Measurements from ENCODE around the gene CCDC170. TPM values are rescaled to one million over a fixed set of nuclear protein-coding genes. Genes with fewer than 3 reads are reported as not detected.

Gene CCDC170
- total RNA-seq, 3 donors from 2014 or later (not counting 1 experiment from before 2014, with no cell fraction given), result 0.20 to 0.96 (median 0.25) TPM

DNA sequence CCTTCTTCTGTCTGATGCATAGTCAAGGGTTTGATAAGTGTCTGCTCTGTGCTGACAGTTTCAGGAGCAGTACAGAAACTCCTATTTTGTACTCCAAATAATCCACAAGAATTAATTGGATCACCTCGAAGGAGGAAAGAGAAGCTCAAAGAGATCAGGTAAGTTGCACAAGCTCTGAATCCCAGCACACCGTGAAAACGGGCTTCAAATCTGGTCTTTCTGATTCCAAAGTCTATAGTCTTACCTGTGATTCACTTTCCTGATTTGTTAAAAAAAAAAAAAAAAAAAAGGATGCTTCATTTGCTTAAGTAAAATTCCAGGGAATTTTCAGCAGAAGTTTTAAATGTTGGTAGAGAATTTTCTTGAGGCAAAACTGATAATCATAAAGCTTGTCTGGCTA lies 157.8 kb downstream of the CCDC170 start:
- intact Hi-C loops (cut with micrococcal nuclease), result no loop called here
- 89% methylated on average over 3 of the region's 3 CpGs for WGBS (ENCODE audit: insufficient coverage)
- peaks cover 3 to 7% of the 10 kb centered on the region in 2 donors for H3K27me3 Mint-ChIP-seq (ENCODE audit: low read depth in 2 of 2)
- H3K36me3 Mint-ChIP-seq, result peaks cover 9% of the 10 kb centered on the region
- ATAC-seq (no peak), DNase-seq (no peak)
- peaks cover 7 to 8% of the 10 kb centered on the region in 2 donors for H3K9me3 Mint-ChIP-seq
- TF ChIP-seq, protein P1, sequence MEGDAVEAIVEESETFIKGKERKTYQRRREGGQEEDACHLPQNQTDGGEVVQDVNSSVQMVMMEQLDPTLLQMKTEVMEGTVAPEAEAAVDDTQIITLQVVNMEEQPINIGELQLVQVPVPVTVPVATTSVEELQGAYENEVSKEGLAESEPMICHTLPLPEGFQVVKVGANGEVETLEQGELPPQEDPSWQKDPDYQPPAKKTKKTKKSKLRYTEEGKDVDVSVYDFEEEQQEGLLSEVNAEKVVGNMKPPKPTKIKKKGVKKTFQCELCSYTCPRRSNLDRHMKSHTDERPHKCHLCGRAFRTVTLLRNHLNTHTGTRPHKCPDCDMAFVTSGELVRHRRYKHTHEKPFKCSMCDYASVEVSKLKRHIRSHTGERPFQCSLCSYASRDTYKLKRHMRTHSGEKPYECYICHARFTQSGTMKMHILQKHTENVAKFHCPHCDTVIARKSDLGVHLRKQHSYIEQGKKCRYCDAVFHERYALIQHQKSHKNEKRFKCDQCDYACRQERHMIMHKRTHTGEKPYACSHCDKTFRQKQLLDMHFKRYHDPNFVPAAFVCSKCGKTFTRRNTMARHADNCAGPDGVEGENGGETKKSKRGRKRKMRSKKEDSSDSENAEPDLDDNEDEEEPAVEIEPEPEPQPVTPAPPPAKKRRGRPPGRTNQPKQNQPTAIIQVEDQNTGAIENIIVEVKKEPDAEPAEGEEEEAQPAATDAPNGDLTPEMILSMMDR (IDR thresholded peaks at IDR 0.05), result no peak
- Histone ChIP-seq H3K27me3 (ENCODE audit: control insufficient read depth, insufficient read depth, low read length) (no peaks in the 10 kb centered on the region), H3K9me3 (ENCODE audit: control insufficient read depth, insufficient read depth, low read length) (peaks cover 3% of the 10 kb centered on the region), H3K27ac (ENCODE audit: low read length) (no peak overlapping the region), H3K4me3 (ENCODE audit: low read length) (no peak overlapping the region), H3K36me3 (ENCODE audit: control insufficient read depth, insufficient read depth, low read length) (no peaks in the 10 kb centered on the region), H3K4me1 (ENCODE audit: control insufficient read depth, insufficient read depth, low read length) (no peaks in the 10 kb centered on the region)
- no peak overlapping the region for H3K27ac Mint-ChIP-seq
- no peaks in the 10 kb centered on the region for H3K4me1 Mint-ChIP-seq
- H3K4me3 Mint-ChIP-seq, result no peak overlapping the region

DNA sequence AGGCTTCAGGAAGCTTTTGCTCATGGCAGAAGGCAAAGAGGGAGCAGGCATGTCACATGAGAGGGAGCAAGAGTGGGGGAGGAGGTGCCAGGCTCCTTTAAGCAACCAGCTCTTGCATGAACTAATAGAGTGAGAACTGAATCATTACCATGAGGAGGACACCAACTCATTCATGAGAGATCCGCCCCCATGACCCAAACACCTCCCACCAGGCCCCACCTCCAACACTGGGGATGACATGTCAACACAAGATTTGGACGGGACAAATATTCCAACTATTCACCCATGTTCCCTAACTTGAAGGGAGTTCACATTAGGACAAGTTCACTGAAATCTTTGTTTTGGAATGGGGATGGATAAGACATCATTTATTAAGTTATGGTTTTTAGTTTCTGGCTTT lies 158.5 kb downstream of the CCDC170 start:
- no peak overlapping the region for H3K4me3 ChIP-seq (ENCODE audit: low read length)
- intact Hi-C loops (cut with micrococcal nuclease), result no loop called here
- WGBS (ENCODE audit: insufficient coverage), result 83% methylated on average over 2 of the region's 2 CpGs
- no peak overlapping the region for H3K4me3 Mint-ChIP-seq
- peaks cover 3% of the 10 kb centered on the region for H3K9me3 ChIP-seq (ENCODE audit: control insufficient read depth, insufficient read depth, low read length)
- DNase-seq (no peak), ATAC-seq (no peak)
- TF ChIP-seq, protein P1 (IDR thresholded peaks at IDR 0.05), result no peak
- H3K27me3 Mint-ChIP-seq (ENCODE audit: low read depth in 2 of 2), result peaks cover 3 to 7% of the 10 kb centered on the region in 2 donors
- H3K36me3 Mint-ChIP-seq, result peaks cover 9% of the 10 kb centered on the region
- H3K27ac Mint-ChIP-seq, result no peak overlapping the region
- H3K4me1 ChIP-seq (ENCODE audit: control insufficient read depth, insufficient read depth, low read length), result no peaks in the 10 kb centered on the region
- no peaks in the 10 kb centered on the region for H3K4me1 Mint-ChIP-seq
- H3K9me3 Mint-ChIP-seq, result peaks cover 7 to 8% of the 10 kb centered on the region in 2 donors
- no peaks in the 10 kb centered on the region for H3K36me3 ChIP-seq (ENCODE audit: control insufficient read depth, insufficient read depth, low read length)
- H3K27ac ChIP-seq (ENCODE audit: low read length), result no peak overlapping the region
- H3K27me3 ChIP-seq (ENCODE audit: control insufficient read depth, insufficient read depth, low read length), result no peaks in the 10 kb centered on the region

DNA sequence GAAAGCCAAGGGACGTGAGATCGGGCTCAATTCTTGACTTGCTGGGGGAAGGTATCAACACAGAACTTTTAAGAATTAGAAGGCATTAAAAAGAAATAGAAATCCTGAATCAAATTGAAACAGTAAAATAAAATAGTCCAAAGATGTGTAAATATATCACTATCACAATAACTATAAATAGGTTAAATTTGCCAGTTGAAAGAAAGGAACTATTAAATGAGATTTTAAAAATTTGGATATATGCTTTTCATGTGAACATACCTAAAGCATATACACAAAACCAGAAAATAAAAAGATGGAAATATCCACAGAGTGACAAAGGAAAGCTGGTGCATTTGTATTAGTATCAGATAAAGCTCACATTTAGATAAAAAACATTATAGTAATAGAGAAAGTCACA lies 161.3 kb downstream of the CCDC170 start:
- H3K9me3 ChIP-seq (ENCODE audit: control insufficient read depth, insufficient read depth, low read length), result peaks cover 3% of the 10 kb centered on the region
- WGBS (ENCODE audit: insufficient coverage), result 92% methylated on average over 2 of the region's 2 CpGs
- no peaks in the 10 kb centered on the region for H3K36me3 ChIP-seq (ENCODE audit: control insufficient read depth, insufficient read depth, low read length)
- no peak overlapping the region for H3K27ac ChIP-seq (ENCODE audit: low read length)
- H3K27me3 Mint-ChIP-seq (ENCODE audit: low read depth in 2 of 2), result peaks cover 6 to 14% of the 10 kb centered on the region in 2 donors
- H3K4me3 ChIP-seq (ENCODE audit: low read length), result no peak overlapping the region
- intact Hi-C loops (cut with micrococcal nuclease), result no loop called here
- peaks cover 6 to 7% of the 10 kb centered on the region in 2 donors for H3K9me3 Mint-ChIP-seq
- peaks cover 9% of the 10 kb centered on the region for H3K36me3 Mint-ChIP-seq
- H3K4me3 Mint-ChIP-seq, result no peak overlapping the region
- H3K27ac Mint-ChIP-seq, result no peak overlapping the region
- no peaks in the 10 kb centered on the region for H3K27me3 ChIP-seq (ENCODE audit: control insufficient read depth, insufficient read depth, low read length)
- H3K4me1 ChIP-seq (ENCODE audit: control insufficient read depth, insufficient read depth, low read length), result no peaks in the 10 kb centered on the region
- ATAC-seq (no peak), DNase-seq (no peak)
- TF ChIP-seq, protein P1 (IDR thresholded peaks at IDR 0.05), result no peak
- H3K4me1 Mint-ChIP-seq, result no peaks in the 10 kb centered on the region

DNA sequence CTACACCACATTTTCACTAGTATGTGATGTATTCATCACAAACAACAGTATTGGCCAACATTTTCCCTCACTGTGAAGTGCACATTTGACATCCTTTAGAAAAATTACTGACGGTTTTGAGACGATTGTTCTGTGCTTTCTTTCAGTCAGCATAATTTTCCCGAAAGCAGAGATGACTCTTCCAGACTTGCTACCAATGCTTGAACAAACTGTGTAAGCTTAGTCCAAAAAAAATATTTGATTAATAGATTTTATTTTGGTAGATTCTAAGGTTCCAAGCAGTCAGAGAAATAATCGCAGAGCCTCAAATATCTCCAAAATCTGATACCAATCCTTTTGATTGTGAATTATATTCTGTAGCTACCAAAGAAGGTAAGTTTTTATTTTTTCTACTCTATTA lies 162.6 kb downstream of the CCDC170 start:
- H3K27me3 ChIP-seq (ENCODE audit: control insufficient read depth, insufficient read depth, low read length), result no peaks in the 10 kb centered on the region
- TF ChIP-seq, protein P1 (IDR thresholded peaks at IDR 0.05), result no peak
- Mint-ChIP-seq H3K27me3 (ENCODE audit: low read depth in 2 of 2) (peaks cover 7 to 14% of the 10 kb centered on the region in 2 donors), H3K9me3 (peaks cover 4 to 6% of the 10 kb centered on the region in 2 donors), H3K4me1 (no peaks in the 10 kb centered on the region), H3K27ac (no peak overlapping the region), H3K4me3 (no peak overlapping the region), H3K36me3 (peaks cover 9% of the 10 kb centered on the region)
- DNase-seq (no peak), ATAC-seq (no peak)
- no peak overlapping the region for H3K4me3 ChIP-seq (ENCODE audit: low read length)
- H3K9me3 ChIP-seq (ENCODE audit: control insufficient read depth, insufficient read depth, low read length), result peaks cover 3% of the 10 kb centered on the region
- H3K27ac ChIP-seq (ENCODE audit: low read length), result no peak overlapping the region
- WGBS (ENCODE audit: insufficient coverage), result 94% methylated on average over 3 of the region's 4 CpGs
- H3K36me3 ChIP-seq (ENCODE audit: control insufficient read depth, insufficient read depth, low read length), result no peaks in the 10 kb centered on the region
- intact Hi-C loops (cut with micrococcal nuclease), result no loop called here
- no peaks in the 10 kb centered on the region for H3K4me1 ChIP-seq (ENCODE audit: control insufficient read depth, insufficient read depth, low read length)
